GM21423 (cell line): ENCODE measurements around the gene COL3A1.

Source experiments
- ATAC-seq: cut with Tn5 transposase; IDR thresholded peaks from one replicate; pipeline ENCODE4 v1.9.1; 2021; ENCODE audit warnings: mild to moderate bottlenecking, moderate library complexity; ENCODE audit not compliant: unreplicated experiment

Gene COL3A1

DNA sequence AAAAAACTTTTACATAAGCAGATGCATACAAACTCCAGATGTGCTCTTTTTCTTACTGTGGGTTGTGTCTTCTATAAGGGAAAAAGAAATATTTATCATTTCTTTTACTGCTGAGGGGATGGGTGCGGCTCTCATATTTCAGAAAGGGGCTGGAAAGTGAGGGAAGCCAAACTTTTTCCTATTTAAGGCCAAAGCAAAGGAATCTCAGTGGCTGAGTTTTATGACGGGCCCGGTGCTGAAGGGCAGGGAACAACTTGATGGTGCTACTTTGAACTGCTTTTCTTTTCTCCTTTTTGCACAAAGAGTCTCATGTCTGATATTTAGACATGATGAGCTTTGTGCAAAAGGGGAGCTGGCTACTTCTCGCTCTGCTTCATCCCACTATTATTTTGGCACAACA lies at the start of gene COL3A1:
Gene COL3A1, plus strand, starts transcription at position 210 of the 400 bp plus-strand sequence. Its CDS starts 117 bp downstream, at position 327.
- ATAC-seq: no peak

DNA sequence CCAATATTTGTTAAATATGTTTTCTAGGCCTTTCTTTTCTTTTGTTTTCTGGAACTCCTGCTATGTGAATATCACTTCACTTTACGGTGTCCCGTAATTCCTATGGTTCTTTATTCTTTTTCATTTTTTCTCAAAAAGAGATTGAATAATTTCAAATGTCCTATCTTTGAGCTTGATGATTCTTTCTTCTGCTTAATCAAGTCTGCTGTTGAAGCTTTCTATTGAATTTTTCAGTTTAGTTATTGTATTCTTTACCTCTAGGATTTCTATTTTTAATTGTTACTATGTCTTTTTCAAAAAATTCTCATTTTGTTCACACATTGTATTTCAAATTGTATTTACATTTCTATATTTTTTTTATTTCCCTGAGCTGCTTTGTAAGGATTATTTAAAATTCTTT lies 45.5 kb upstream of the COL3A1 start:
- ATAC-seq: no peak

DNA sequence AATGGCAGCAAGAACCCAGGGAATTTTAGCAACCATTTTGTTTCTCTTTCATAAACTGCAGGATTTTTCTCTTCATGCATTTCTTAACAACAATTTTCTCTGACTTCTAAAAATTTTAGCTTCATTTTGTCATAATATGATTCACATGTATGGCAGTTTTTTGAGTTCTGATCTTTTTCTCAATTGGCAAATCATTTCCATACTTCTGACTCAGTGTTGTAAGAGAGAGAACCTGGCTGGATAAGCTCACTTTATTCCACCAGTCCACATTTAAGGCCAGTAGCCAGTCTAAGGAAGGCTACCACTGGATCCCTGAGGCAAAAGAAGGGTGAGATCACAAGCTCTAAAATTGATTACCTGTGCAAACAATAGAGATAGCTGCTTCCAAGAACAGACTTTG lies 42.8 kb upstream of the COL3A1 start:
- no peak for ATAC-seq

DNA sequence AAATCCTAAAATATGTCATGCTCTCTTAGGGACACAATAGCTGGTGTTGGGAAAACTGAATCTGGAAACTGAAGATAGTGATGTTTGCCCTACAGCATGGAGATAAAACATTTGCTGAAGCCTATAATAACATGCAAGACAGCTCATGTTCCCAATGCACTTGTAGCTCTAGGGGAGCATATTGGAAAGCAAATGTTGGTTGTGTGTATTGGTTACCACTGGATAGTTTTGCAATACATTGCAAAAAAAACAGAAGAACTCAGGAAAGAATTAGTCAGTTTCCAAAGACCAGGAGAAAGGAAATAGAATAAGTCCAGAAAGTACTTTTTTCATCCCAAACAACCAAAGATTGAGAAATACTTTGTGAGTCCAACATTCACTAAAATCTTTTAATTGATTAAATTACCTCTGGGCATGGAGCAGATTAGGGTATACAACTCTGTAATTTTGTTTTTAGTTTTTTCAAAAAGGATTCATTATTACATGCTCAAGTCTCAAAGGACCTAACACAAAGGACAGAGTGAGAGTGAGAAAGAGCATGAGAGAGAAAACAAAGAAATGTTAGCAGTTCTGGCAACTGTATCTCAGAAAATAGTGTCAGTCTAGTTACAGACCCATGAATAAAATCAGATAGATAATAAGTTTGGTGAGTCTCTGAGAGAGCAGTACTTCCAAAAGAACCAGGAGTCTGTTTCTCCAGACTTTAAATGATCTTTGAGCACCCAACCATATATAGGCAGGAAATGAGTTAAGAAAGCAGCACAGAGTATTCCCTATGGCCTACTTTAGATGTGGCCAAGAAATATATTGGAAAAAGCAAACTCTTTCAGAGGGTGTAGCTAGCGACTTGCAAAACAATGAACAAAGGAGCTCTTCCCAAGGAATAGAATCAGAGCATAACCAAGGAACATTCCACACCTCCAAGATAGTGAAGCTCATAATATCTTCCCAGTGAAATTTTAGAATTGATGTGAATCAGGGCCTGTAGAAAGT lies 36.6 kb upstream of the COL3A1 start:
- no peak for ATAC-seq

DNA sequence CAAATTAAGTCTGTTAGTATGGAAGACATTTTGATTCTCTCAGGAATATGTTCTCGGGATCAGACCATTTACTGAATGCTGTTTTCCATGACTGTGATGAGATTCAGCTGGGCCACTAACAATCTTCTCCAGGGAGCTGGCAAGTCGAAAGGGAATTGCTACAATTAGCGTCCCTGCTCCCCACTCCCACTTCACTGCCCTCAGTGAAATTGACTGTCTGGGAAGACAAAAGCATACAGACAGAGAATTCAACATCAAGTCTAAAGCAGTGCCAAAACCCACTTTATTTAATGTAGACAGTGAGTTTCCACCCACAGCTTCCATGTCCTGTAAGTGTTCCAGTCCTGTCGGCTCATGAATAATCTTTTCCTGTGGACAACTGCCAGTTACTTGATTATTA lies 34.0 kb upstream of the COL3A1 start:
- no peak for ATAC-seq

DNA sequence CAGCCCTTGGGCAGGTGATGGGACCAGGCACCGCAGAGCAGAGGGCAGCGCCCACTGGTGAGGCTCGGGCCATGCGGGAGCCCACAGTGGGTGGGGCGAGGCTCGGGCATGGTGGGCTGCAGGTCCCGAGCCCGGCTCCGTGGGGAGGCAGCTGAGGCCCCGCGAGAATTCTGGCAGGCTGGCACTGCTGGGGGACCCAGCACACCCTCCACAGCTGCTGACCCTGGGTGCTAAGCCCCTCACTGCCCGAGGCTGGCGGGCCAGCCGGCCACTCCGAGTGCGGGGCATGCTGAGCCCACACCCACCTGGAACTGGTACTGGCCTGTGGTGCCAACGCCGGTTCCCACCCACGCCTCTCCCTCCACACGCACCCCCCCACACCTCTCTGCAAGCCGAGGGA lies 29.7 kb upstream of the COL3A1 start:
- ATAC-seq: no peak

DNA sequence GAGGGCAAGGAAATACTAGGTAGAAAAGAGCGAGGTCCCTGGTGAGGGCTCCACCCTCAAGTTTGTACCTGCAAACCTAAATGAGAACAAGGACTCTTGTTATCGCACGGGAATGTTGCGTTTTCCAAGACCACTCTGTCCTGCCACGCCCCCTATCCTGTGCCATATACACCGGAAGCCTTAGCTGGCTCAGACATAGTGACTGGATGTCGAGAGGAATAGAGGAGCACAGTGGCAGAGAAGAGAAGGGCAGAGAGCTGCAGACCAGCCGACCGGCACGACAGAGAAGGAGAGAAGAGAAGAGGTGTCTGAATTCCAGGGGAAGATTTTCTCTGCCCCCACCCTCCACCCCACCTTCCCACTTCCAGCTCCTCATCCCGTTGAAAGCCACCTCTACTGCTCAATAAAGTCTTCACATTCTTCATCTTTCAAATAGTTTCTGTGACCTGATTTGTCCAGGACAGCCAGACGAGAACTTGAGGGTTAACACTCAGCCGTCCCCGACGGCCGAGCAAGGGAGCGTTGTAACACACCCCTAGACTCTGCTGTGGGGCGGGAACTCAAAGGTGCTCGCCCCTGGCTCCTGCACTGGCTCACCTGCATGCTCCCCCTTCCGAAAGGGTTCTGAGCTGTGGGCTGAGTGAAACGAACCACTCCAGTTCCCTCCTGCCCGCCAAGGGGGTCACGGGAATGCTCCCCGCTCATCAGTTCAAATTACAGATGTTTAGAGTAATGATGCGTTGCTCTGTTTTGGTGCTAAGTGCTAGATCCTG lies 24.9 kb upstream of the COL3A1 start:
- ATAC-seq: no peak

DNA sequence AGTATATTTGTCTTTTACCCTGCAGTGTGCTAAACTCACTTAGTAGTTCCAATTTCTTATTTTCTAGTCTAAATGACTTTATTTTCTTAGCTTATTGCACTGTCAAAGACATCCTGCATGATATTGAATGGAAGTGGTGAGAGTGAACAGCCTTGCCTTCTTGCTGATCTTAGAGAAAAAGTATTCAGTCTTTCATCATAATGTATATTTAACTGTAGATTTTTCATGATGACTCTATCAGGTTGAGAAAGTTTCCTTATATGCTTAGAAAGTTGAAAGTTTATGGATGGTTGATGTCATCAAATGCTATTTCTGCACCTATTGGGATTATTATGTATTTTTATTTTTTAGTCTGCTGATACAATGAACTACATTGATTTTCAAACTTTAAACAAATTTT lies 21.3 kb upstream of the COL3A1 start:
- no peak for ATAC-seq

DNA sequence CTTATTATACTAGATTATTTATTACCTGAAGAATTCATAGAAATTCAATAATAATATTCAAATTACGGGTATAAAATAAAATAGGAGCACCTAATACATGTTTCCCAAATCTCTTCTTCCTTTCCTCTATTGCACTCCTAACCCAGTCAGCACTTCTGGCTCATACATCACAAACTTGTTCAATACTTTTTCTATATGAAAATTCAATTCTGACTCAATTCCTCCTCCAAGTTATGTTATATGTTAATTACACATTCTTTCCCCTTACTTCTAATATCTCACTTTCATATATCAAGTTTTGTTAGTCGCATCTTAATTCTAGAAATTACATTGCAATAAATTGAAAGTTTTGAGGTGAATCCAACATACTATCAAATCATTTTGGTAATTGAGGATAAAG lies 17.9 kb upstream of the COL3A1 start:
- no peak for ATAC-seq

DNA sequence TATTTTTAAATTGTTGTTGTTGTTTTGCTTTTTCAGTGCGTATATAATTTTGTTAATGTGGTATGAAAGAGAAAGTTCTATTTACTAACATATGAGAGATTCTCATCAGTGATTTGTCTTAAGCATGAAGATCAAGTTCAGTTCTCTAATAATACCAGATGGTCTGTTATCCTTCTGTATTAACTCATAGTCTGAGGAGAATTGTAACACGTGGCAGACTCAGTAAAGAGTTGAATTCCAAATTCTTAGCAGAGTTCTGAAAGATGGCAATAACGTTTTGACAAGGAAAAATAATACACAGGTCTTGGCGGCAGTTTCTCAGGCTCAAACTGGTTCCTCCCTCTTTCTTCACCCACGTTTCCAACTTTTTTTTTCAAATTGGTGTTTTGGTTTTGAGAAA lies 17.2 kb upstream of the COL3A1 start:
- no peak for ATAC-seq

DNA sequence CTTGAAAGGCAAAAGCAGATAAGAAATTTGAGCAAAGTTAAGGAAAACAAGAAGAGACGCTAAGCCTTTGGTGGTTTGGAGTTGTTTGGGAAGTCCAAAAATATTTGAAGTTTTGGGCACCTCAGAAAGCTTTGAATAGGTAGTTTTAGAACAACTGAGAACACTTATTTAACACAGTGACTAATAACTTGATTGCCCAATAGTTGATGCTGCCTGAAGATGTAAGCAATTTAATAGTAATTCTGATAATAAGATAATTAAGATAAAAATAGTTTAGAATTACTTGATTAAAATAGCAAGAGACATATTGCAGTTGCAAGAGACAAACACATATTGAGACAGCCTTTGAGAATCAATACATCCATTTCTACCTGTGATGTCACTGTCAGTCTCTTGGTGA lies 16.5 kb upstream of the COL3A1 start:
- no peak for ATAC-seq

DNA sequence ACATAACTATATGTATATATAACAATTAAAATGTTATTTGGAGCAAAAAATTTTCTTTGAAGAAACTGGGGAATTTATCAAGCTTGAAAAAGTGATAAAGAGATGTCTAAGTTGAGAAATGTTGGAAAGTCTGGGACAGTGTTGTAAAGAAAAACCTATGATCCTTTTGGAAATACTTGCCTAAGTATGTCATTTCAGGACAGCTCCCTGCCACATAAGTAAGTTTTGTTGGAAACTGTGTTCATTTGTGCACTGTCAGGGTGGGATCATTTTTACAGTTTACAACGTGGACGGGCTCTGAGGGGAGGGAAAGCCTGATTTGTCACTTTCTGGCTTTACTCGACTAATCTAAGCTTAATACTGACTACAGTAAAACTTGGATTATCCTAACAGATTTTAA lies 10.4 kb upstream of the COL3A1 start:
- no peak for ATAC-seq

DNA sequence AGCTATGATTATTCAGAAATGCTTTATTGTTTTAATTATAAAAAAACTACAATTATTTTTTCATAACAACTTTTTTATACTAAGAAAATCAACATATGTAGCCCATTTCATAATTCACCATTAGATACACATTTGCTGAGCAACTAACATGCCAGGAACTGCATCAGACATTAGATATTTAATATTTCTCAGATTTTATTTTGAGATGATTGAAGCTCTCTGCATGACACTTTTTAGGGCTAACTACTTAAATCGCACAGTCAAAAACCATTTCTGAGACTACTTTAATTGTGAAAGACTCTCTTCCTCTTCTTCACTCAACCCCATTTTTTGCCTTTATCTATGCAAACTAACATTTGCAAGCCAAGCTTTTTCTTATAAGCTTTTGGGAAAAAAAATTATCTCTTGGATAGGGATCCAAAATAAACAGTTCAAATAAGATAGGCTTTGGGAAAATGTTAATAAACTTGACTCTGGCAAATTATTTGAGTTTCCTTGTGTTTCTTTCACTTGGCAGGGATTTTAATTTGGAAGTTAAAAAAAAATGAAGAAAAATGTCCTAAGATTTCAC lies 9.1 kb upstream of the COL3A1 start:
- ATAC-seq: no peak

DNA sequence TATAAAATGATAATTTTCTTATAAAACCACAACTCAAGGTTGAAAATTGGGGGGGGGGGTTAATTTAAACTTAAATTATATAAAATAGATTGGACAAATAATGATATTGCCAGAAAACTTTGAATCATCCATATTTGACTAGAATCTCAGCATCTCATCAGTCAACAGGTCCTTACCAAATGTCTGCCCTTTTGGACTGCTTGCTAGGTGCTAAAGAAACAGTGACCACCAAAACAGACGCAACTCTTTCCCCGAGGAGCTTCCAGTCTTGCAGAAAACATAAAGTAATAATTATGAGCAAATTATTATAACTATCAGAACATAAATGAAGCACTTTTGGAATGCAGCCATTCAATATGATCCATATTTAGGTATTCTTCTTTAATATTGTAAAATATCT lies 8.6 kb upstream of the COL3A1 start:
- ATAC-seq: no peak

DNA sequence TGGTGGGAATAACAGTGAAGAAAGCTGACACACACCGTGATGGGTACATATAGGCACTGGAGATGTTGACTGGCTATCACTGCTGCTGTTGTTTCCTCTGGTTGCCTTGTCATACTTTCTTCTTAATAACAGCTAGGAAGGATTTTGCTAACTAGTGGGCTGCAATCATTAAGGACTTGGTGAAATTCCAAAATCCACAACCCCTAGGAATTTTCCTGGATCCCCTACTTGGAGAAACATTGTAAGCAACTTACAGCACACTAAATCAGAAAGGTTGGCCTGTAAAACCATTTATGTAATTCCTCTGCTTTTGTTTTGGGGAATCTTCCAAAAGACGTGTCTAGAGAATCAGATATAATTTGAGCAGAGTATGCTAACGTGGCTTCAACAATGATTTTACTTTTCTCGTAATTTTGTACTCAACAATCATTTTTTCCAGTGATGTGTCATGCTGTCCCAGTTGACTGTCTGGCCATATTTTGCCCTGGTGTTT lies 8.0 kb upstream of the COL3A1 start:
- no peak for ATAC-seq

DNA sequence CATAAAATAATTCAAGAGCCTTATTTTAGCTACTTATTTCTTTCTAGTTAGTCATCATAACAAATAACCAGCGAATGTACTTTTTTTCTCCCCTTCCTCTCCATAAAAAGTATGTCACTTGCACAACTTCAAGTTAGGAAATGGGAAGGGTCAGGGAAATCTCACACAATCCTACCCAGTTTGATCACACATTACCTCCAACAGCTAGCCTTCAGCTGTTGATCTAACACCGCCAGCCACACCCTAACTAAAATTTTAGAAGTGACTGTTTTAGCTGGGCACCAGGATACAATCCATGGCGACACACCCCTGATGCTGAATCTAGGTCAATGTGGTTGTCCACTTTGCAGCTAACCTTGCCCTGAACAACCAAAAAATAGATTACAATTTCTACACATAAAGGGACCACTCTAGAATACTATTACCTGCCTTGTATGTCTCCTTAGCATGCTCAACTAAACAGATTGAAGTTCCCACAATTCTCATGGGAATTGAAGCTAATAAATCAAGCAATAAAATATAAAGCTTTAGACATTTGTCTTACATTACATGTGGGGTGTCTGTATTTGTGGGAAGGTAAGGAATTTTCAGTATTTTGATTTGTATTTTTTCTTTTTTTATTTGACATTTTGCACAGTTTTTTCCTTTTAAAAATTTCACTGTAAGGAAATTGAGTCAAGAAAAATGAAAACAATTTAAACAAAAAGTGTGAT lies 7.3 kb upstream of the COL3A1 start:
- no peak for ATAC-seq

DNA sequence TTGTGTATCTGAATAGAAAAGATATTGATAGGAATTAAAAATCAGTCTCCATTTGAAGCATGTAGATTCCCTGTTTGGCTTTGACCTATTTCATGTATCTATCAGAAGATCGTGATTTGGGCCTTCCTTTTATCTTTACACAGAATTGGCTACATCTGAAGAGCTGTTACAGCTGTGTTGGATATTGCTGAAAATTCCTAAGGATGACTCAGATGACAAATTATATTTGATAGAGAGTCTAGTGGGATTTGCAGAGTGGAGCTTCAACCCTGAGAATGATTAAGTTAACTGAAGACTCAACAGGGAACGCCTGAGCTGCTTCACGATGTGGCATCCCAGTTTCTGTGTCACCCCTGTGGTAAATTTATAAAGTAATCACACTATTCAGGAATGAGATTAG lies 4.9 kb upstream of the COL3A1 start:
- ATAC-seq: no peak

DNA sequence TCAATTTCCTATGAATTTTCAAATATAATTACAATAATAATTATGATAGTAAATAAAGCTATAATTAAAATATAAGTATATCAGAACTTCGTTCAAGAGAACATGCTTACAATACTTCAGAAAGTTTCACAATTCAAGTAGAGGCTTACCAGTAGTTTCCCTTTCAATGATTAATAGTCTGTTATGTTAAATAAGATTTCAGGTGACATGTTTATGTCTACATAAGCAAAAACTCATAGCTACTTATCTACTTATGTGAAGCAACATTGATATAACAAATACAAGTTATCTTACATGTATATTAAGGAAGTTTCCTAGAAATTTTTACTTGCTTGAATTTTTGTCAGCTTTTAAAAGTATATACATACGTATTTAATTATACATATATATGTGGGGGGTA lies 4.5 kb upstream of the COL3A1 start:
- no peak for ATAC-seq

DNA sequence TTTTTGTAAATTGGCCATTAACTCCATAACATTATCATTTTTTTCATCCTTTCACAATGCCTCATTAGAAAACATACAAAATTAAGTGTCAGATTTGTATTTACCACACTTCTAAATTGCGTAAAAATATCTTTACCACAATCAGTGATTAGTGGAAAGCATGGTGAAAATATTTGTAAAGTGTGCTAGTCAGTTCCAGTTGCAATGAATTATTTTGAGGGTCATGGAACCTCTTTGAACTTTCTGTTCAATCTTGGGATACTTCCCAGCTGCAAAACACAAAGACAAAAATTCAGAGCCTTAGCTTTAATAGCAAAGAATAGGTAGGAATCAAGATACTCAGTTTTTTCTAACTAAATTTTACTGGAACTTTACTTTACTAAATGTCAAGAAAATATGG lies 4.0 kb upstream of the COL3A1 start:
- no peak for ATAC-seq

DNA sequence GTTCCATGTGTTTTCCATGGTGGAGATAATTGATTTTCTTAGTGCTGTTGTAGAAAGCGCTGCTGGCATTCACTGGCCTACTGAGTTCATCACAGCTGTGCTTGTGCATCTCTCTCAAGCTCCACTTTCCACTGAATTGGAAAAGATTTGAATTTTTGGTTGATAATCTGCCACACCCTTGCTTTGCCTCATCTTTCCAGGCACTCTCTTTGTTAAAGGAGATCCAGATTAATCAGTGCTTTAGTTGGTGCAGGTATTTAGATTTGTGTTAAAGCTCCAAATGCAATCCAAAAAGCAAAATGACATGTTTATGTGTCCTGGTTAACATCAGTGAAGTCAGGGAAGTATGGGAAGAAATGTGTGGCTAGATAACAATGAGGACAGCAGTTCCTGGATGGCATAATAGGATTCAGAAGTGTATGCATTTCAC lies 2.7 kb upstream of the COL3A1 start:
- no peak for ATAC-seq

DNA sequence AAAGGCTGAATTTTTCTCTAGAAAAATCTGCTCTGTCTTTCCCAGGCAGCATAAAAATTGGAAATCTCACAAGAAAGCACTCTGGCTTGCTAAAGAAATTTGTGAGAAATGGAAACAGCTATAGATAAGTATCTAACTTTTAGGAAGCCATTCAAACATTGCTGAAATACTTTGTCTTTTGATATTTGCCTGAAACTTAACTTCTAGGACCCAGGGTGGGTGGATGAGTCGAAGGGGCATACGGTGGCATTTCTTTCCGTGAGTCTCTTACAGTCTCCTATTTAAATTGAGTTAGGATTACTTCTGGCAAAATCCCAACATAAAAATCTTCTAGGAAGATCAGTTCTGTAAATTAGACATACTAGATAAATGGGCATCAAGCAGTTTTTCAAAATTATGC lies 532 bp upstream of the COL3A1 start:
- ATAC-seq: no peak
